Spleen (tissue), 7 donors: ENCODE results near the gene ECI1.

ENCODE experiments used
- CTCF ChIP-seq, 11 experiments: fragments of 200-600 bp in 7 of 11; fragments of 450-650 bp in 4 of 11; sonication (generic) in 4 of 11; IDR thresholded peaks in 8 of 11; conservative IDR thresholded peaks in 3 of 11; 1 replicate in 7 of 11; 2 replicates in 4 of 11; pipeline versions ENCODE4 v1.4.0 to v1.8.0; 2016 to 2021; ENCODE audit warnings: antibody characterized with exemption in 11 of 11, inconsistent platforms in 4 of 11, mild to moderate bottlenecking in 1 of 11
- POLR2A ChIP-seq, 3 donors: fragments of 450-650 bp; IDR thresholded peaks; one replicate each; pipeline ENCODE4 v1.5.1; 2017; ENCODE audit warnings: antibody characterized with exemption in 3 of 3, mild to moderate bottlenecking in 1 of 3
- donor health status: DM: no; HTN: no; CAD: no; lungs with moderate emphysema.
- donor health status: DM: no; HTN: no; CAD: no.
- donor health status: DM: no; HTN: no; CAD: no.

DNA sequence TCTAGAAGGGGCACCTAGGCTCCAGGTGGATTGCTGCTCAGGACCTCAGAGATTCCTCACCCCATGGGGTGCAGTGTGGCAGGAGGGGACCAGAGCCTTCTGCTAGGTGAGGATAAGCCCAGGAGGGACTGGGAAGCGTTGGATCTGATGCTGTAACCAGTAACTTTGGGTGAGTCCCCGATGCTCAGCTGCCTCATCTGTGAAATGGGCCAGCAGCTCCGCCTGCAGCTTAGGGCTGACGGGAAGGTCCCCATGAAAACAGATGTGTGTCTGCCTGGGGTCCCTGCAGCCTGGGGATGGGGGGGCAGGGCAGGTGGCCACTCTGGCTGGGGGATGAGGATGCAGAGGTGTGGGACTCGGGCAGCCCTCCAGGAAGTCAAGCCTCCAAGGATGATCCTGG, 52.3 kb downstream of the ECI1 start:
- TF ChIP-seq CTCF (IDR thresholded peaks at IDR 0.05 in 8 of 11, conservative IDR thresholded peaks at IDR 0.05 in 3 of 11) (no peak), POLR2A (IDR thresholded peaks at IDR 0.05) (no peak)
